ENCODE results near the gene FBXW2.

The FBXW2 gene

DNA sequence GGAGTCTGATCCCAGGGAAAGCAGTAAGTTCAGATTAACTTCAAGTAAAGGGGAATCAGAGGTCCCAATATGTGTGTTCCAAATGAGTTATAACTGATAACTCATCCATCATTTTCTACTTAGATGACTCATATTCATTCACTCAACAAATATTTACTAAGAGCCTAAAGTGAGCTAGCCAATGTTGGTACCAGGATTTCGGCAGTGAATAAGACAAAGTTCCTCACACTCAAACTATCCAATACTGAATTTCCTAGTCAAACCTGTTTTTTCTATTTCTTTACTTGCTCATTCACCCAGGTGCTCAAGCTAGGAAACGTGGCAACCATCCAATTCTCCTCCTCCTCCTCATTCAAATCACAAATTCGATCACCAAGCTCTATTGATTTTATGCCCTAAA, 25.8 kb downstream of the FBXW2 start:
- H3K36me3 ChIP-seq (replicated peaks in 1 of 2; ENCODE audit: control insufficient read depth in 2 of 2, insufficient read depth in 2 of 2, low read length in 2 of 2) = peaks cover 27 to 97% of the 10 kb centered on the region in 2 donors
- no peak for DNase-seq (ENCODE audit: low spot score)
- H4K8ac ChIP-seq (ENCODE audit: low read depth, low read length) = no peak overlapping the region
- peaks cover 0 to 2% of the 10 kb centered on the region in 2 donors for H3K4me1 ChIP-seq (ENCODE audit: control insufficient read depth in 2 of 2, insufficient read depth in 1 of 2, low read depth in 1 of 2, low read length in 2 of 2)
- H2AFZ ChIP-seq (ENCODE audit: low read length) = no peak overlapping the region
- no peaks in the 10 kb centered on the region for H3K9me3 ChIP-seq (replicated peaks in 1 of 2; ENCODE audit: control insufficient read depth in 2 of 2, insufficient read depth in 1 of 2, low read depth in 1 of 2, low read length in 2 of 2)
- H2BK5ac ChIP-seq (ENCODE audit: low read length) = no peak overlapping the region
- H3K4me2 ChIP-seq (ENCODE audit: insufficient read depth, low read length, poor library complexity, severe bottlenecking) = no peak overlapping the region
- H3K14ac ChIP-seq (ENCODE audit: low read length) = no peak overlapping the region
- no peaks in the 10 kb centered on the region for H3K79me1 ChIP-seq (ENCODE audit: low read depth, low read length)
- H4K91ac ChIP-seq (ENCODE audit: low read depth, low read length, poor library complexity) = no peak overlapping the region
- H3K4me3 ChIP-seq (ENCODE audit: low read length in 2 of 2) = no peak overlapping the region
- H3K18ac ChIP-seq (ENCODE audit: low read length) = no peak overlapping the region
- no peak overlapping the region for H2AK5ac ChIP-seq (ENCODE audit: low read depth, low read length)
- H3K9ac ChIP-seq (ENCODE audit: low read depth, low read length, poor library complexity) = no peak overlapping the region
- H2BK12ac ChIP-seq (ENCODE audit: low read length) = no peak overlapping the region
- no peak overlapping the region for H3K23ac ChIP-seq (ENCODE audit: low read depth, low read length, poor library complexity)
- no peaks in the 10 kb centered on the region for H3K27me3 ChIP-seq (ENCODE audit: control insufficient read depth in 3 of 3, insufficient read depth in 3 of 3, low read depth in 1 of 3, low read length in 3 of 3)
- 100% methylated on average over 1 of the region's 3 CpGs; no CpG with 5 or more reads in 1 of the 2 donors for WGBS, 2 donors (ENCODE audit: extremely low coverage in 2 of 2, insufficient read length in 2 of 2, insufficient replicate concordance in 1 of 2)
- no peak overlapping the region for H3K27ac ChIP-seq (replicated peaks; ENCODE audit: low read length)
- H3K4ac ChIP-seq (ENCODE audit: low read length) = no peak overlapping the region
- H2BK120ac ChIP-seq (ENCODE audit: low read depth, low read length) = no peak overlapping the region
- H2BK15ac ChIP-seq (ENCODE audit: low read length) = no peak overlapping the region

DNA sequence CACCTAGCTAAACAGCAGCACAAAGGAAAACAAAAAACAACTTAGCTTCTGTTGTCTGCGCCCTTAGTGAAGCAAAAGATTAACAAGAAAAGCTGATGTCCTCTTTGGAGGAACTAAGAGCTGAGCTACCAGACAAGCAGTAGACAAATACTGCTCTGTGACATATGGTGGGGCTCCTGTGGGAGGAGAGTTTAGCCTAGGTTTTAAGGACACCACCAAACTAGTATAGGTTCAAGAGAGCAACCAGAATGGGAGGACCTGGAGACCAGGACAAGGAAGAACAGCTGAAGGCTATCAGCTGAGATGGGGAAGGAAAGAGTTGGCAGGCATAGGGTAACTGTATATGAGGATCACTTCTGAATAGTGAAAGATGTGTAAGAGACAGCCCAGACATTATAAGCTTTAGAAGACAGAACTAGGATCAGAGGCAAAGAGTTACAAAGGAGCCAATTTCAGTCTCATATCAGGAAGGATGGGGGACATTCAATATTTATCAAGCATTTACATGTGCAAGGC, 27.2 kb downstream of the FBXW2 start:
- no peak overlapping the region for H4K8ac ChIP-seq (ENCODE audit: low read depth, low read length)
- no peak overlapping the region for H3K4ac ChIP-seq (ENCODE audit: low read length)
- DNase-seq (ENCODE audit: low spot score) = no peak
- no peak overlapping the region for H4K91ac ChIP-seq (ENCODE audit: low read depth, low read length, poor library complexity)
- H2AFZ ChIP-seq (ENCODE audit: low read length) = no peak overlapping the region
- peaks cover 0 to 2% of the 10 kb centered on the region in 2 donors for H3K4me1 ChIP-seq (ENCODE audit: control insufficient read depth in 2 of 2, insufficient read depth in 1 of 2, low read depth in 1 of 2, low read length in 2 of 2)
- WGBS, 2 donors (ENCODE audit: extremely low coverage in 2 of 2, insufficient read length in 2 of 2, insufficient replicate concordance in 1 of 2) = no CpG with 5 or more reads among the region's 1 CpG
- no peak overlapping the region for H3K4me2 ChIP-seq (ENCODE audit: insufficient read depth, low read length, poor library complexity, severe bottlenecking)
- no peak overlapping the region for H3K4me3 ChIP-seq (ENCODE audit: low read length in 2 of 2)
- no peaks in the 10 kb centered on the region for H3K9me3 ChIP-seq (replicated peaks in 1 of 2; ENCODE audit: control insufficient read depth in 2 of 2, insufficient read depth in 1 of 2, low read depth in 1 of 2, low read length in 2 of 2)
- H3K18ac ChIP-seq (ENCODE audit: low read length) = no peak overlapping the region
- peaks cover 23 to 96% of the 10 kb centered on the region in 2 donors for H3K36me3 ChIP-seq (replicated peaks in 1 of 2; ENCODE audit: control insufficient read depth in 2 of 2, insufficient read depth in 2 of 2, low read length in 2 of 2)
- H3K9ac ChIP-seq (ENCODE audit: low read depth, low read length, poor library complexity) = no peak overlapping the region
- no peak overlapping the region for H2BK15ac ChIP-seq (ENCODE audit: low read length)
- no peaks in the 10 kb centered on the region for H3K79me1 ChIP-seq (ENCODE audit: low read depth, low read length)
- H3K14ac ChIP-seq (ENCODE audit: low read length) = no peak overlapping the region
- H2BK12ac ChIP-seq (ENCODE audit: low read length) = no peak overlapping the region
- no peaks in the 10 kb centered on the region for H3K27me3 ChIP-seq (ENCODE audit: control insufficient read depth in 3 of 3, insufficient read depth in 3 of 3, low read depth in 1 of 3, low read length in 3 of 3)
- no peak overlapping the region for H3K23ac ChIP-seq (ENCODE audit: low read depth, low read length, poor library complexity)
- H2BK120ac ChIP-seq (ENCODE audit: low read depth, low read length) = no peak overlapping the region
- H2AK5ac ChIP-seq (ENCODE audit: low read depth, low read length) = no peak overlapping the region
- H2BK5ac ChIP-seq (ENCODE audit: low read length) = no peak overlapping the region
- no peak overlapping the region for H3K27ac ChIP-seq (replicated peaks; ENCODE audit: low read length)

DNA sequence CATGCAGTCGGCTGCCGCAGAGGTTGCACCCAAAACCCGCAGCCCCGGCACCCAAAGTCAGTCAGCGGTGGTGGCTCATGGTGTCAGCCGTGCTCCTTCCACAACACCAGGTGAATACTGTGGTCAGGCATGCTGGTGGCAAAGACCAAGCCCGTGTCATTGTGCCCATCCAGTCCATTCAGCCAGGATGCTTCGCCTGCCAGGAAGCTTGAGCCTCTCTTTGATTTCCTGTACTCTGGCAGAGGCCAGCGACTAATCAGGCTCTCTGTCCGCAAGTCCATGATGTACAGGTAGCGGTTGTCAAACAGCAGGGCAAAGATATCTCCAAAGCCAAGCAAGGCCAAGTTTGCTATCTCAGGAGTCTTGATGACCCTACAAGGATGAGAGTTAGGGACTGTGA, 28.7 kb downstream of the FBXW2 start:
- H3K36me3 ChIP-seq (replicated peaks in 1 of 2; ENCODE audit: control insufficient read depth in 2 of 2, insufficient read depth in 2 of 2, low read length in 2 of 2) = peaks cover 22 to 96% of the 10 kb centered on the region in 2 donors
- H3K79me1 ChIP-seq (ENCODE audit: low read depth, low read length) = no peaks in the 10 kb centered on the region
- no peak overlapping the region for H3K27ac ChIP-seq (replicated peaks; ENCODE audit: low read length)
- no peak overlapping the region for H3K14ac ChIP-seq (ENCODE audit: low read length)
- no peak overlapping the region for H2AFZ ChIP-seq (ENCODE audit: low read length)
- no peak overlapping the region for H3K9ac ChIP-seq (ENCODE audit: low read depth, low read length, poor library complexity)
- H3K4ac ChIP-seq (ENCODE audit: low read length) = no peak overlapping the region
- H3K4me3 ChIP-seq (ENCODE audit: low read length in 2 of 2) = no peak overlapping the region
- no peak overlapping the region for H3K23ac ChIP-seq (ENCODE audit: low read depth, low read length, poor library complexity)
- no peak overlapping the region for H2BK12ac ChIP-seq (ENCODE audit: low read length)
- H3K27me3 ChIP-seq (ENCODE audit: control insufficient read depth in 3 of 3, insufficient read depth in 3 of 3, low read depth in 1 of 3, low read length in 3 of 3) = no peaks in the 10 kb centered on the region
- no peak overlapping the region for H2AK5ac ChIP-seq (ENCODE audit: low read depth, low read length)
- no peak overlapping the region for H3K4me2 ChIP-seq (ENCODE audit: insufficient read depth, low read length, poor library complexity, severe bottlenecking)
- H2BK120ac ChIP-seq (ENCODE audit: low read depth, low read length) = no peak overlapping the region
- H4K91ac ChIP-seq (ENCODE audit: low read depth, low read length, poor library complexity) = no peak overlapping the region
- no peak overlapping the region for H4K8ac ChIP-seq (ENCODE audit: low read depth, low read length)
- no peak overlapping the region for H3K18ac ChIP-seq (ENCODE audit: low read length)
- DNase-seq (ENCODE audit: low spot score) = no peak
- H3K9me3 ChIP-seq (replicated peaks in 1 of 2; ENCODE audit: control insufficient read depth in 2 of 2, insufficient read depth in 1 of 2, low read depth in 1 of 2, low read length in 2 of 2) = no peaks in the 10 kb centered on the region
- H3K4me1 ChIP-seq (ENCODE audit: control insufficient read depth in 2 of 2, insufficient read depth in 1 of 2, low read depth in 1 of 2, low read length in 2 of 2) = peaks cover 0 to 2% of the 10 kb centered on the region in 2 donors
- WGBS, 2 donors (ENCODE audit: extremely low coverage in 2 of 2, insufficient read length in 2 of 2, insufficient replicate concordance in 1 of 2) = no CpG with 5 or more reads among the region's 11 CpGs
- no peak overlapping the region for H2BK5ac ChIP-seq (ENCODE audit: low read length)
- no peak overlapping the region for H2BK15ac ChIP-seq (ENCODE audit: low read length)

DNA sequence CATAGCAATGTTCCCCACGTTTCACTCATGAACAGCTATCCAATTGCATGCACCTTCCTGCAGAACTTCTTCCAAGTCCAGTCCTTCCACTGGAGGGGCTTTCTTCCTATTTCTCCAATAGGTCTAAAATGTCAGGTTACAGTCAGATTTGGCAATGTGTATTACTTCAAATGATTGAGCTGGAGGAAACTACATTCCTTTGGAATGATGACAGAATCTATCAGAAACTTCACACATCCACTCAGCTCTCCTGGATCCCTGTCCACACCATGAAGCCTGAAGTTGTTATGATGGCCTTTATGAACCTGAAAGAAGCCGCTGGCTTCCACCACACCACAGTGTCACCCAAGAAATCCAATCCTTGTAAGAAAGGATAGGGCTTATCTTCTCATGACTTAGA, 32.2 kb downstream of the FBXW2 start:
- H4K91ac ChIP-seq (ENCODE audit: low read depth, low read length, poor library complexity) = no peak overlapping the region
- peaks cover 0 to under 1% of the 10 kb centered on the region in 2 donors for H3K4me1 ChIP-seq (ENCODE audit: control insufficient read depth in 2 of 2, insufficient read depth in 1 of 2, low read depth in 1 of 2, low read length in 2 of 2)
- H3K9me3 ChIP-seq (replicated peaks in 1 of 2; ENCODE audit: control insufficient read depth in 2 of 2, insufficient read depth in 1 of 2, low read depth in 1 of 2, low read length in 2 of 2) = no peaks in the 10 kb centered on the region
- no peak overlapping the region for H3K4ac ChIP-seq (ENCODE audit: low read length)
- H4K8ac ChIP-seq (ENCODE audit: low read depth, low read length) = no peak overlapping the region
- no peak for DNase-seq (ENCODE audit: low spot score)
- no peak overlapping the region for H2BK120ac ChIP-seq (ENCODE audit: low read depth, low read length)
- no peak overlapping the region for H2BK15ac ChIP-seq (ENCODE audit: low read length)
- H3K4me2 ChIP-seq (ENCODE audit: insufficient read depth, low read length, poor library complexity, severe bottlenecking) = no peak overlapping the region
- H3K36me3 ChIP-seq (replicated peaks in 1 of 2; ENCODE audit: control insufficient read depth in 2 of 2, insufficient read depth in 2 of 2, low read length in 2 of 2) = peaks cover 14 to 90% of the 10 kb centered on the region in 2 donors
- no peaks in the 10 kb centered on the region for H3K27me3 ChIP-seq (ENCODE audit: control insufficient read depth in 3 of 3, insufficient read depth in 3 of 3, low read depth in 1 of 3, low read length in 3 of 3)
- no peak overlapping the region for H2BK5ac ChIP-seq (ENCODE audit: low read length)
- H3K14ac ChIP-seq (ENCODE audit: low read length) = no peak overlapping the region
- no peaks in the 10 kb centered on the region for H3K79me1 ChIP-seq (ENCODE audit: low read depth, low read length)
- no CpG with 5 or more reads among the region's 2 CpGs for WGBS, 2 donors (ENCODE audit: extremely low coverage in 2 of 2, insufficient read length in 2 of 2, insufficient replicate concordance in 1 of 2)
- no peak overlapping the region for H2BK12ac ChIP-seq (ENCODE audit: low read length)
- no peak overlapping the region for H2AFZ ChIP-seq (ENCODE audit: low read length)
- no peak overlapping the region for H3K27ac ChIP-seq (replicated peaks; ENCODE audit: low read length)
- H3K18ac ChIP-seq (ENCODE audit: low read length) = no peak overlapping the region
- no peak overlapping the region for H3K9ac ChIP-seq (ENCODE audit: low read depth, low read length, poor library complexity)
- H2AK5ac ChIP-seq (ENCODE audit: low read depth, low read length) = no peak overlapping the region
- H3K4me3 ChIP-seq (ENCODE audit: low read length in 2 of 2) = no peak overlapping the region
- no peak overlapping the region for H3K23ac ChIP-seq (ENCODE audit: low read depth, low read length, poor library complexity)
